IPS DF 6.9 (cell line): Measurements from ENCODE around the gene CDC25C.

Experiments used
- DNase-seq: peaks from one replicate; pipeline ENCODE4 v3.0.0-alpha.2; 2013; ENCODE audit warnings: low read depth, low spot score
- H3K27ac ChIP-seq: one replicate; pipeline ENCODE4 v1.5.1; 2013; ENCODE audit warnings: low read length, control low read depth
- H3K27me3 ChIP-seq: 2 replicates; pipeline ENCODE4 v1.6.1; 2013; ENCODE audit warnings: mild to moderate bottlenecking, low read length; ENCODE audit not compliant: control insufficient read depth, insufficient read depth
- H3K36me3 ChIP-seq: 2 replicates; pipeline ENCODE4 v1.6.1; 2013; ENCODE audit warnings: low read length; ENCODE audit not compliant: control insufficient read depth, insufficient read depth
- H3K4me1 ChIP-seq: 2 replicates; pipeline ENCODE4 v1.6.1; 2013; ENCODE audit warnings: low read length; ENCODE audit not compliant: control insufficient read depth, insufficient read depth
- H3K4me3 ChIP-seq: 2 replicates; pipeline ENCODE4 v1.5.1; 2013; ENCODE audit warnings: mild to moderate bottlenecking, low read length
- H3K9me3 ChIP-seq: 2 replicates; pipeline ENCODE4 v1.6.1; 2013; ENCODE audit warnings: low read length, inconsistent platforms; ENCODE audit not compliant: control insufficient read depth, insufficient read depth
- WGBS: extraction: QIAGEN DNeasy Blood & Tissue Kit; methylation state at CpG from one replicate; pipeline ENCODE4 v1.1.7; 2013; ENCODE audit warnings: mixed read lengths, missing lambda C conversion rate; ENCODE audit not compliant: insufficient read length, insufficient coverage; 5-methylcytosine and 5-hydroxymethylcytosine counted together

The CDC25C gene

DNA sequence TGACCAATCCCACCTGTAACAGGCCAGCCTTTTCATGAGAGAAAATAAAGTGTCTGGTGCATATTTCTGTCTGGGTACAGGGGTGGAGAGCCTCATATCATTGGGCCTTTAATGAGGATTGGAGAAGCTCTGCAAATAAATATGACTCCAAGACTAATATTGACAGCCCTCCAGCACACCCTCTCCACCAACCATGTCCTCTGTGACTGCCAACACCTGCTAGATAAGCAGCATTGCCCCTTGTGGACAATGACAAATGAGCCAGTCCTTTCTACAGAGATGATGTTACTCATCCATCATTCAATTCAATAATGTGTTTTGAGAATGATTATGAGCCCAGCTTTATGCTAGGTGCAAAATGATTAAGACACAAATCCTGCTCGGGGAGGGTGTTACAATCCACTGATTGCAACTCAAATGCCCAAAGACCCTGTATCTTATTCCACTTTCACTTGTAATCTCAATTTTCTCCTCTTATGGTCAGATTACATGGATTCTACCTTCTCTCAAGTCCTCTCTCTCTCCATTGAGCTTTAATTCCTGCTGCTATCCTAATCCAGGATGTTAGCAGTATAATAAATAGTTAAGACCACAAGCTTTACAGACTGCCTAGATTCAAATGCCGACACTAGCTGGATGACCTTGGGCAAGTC lies 55.1 kb downstream of the CDC25C start:
- Histone ChIP-seq H3K27me3 (peaks cover 12% of the 10 kb centered on the region), H3K36me3 (no peaks in the 10 kb centered on the region), H3K9me3 (no peaks in the 10 kb centered on the region), H3K4me1 (no peaks in the 10 kb centered on the region), H3K4me3 (no peak overlapping the region), H3K27ac (no peak overlapping the region)
- DNase-seq, result no peak
- no CpG with 5 or more reads among the region's 2 CpGs for WGBS

DNA sequence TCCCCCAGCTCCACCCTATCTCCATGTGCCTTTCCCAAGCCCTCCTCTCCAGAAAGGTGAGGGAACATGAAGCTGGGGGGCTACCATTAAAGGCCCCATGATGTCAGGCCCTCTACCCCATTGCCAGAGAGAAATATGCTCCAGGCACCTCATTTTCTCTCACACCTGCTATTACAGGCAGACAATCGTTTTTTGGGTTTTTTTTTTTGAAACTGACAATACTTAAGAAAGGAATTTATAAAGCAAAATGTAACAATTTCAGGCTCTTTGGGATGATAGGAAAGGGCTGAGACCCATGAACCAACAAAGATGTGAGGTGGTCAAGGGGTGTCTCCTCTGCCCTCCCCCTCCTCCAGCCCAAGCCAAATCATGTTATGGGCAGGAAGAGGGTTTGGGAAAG lies 55.7 kb downstream of the CDC25C start:
- Histone ChIP-seq H3K27me3 (peaks cover 12% of the 10 kb centered on the region), H3K4me1 (no peaks in the 10 kb centered on the region), H3K27ac (no peak overlapping the region), H3K9me3 (no peaks in the 10 kb centered on the region), H3K4me3 (no peak overlapping the region), H3K36me3 (no peaks in the 10 kb centered on the region)
- DNase-seq, result no peak
- WGBS, result no CpG with 5 or more reads among the region's 1 CpG

GRCh38 chr5:138275379-138275782 lies 56.2 kb downstream of the CDC25C start:
- H3K4me1 ChIP-seq, result no peaks in the 10 kb centered on the region
- WGBS, result no CpG with 5 or more reads among the region's 3 CpGs
- H3K4me3 ChIP-seq, result no peak overlapping the region
- DNase-seq, result no peak
- peaks cover 12% of the 10 kb centered on the region for H3K27me3 ChIP-seq
- no peaks in the 10 kb centered on the region for H3K9me3 ChIP-seq
- H3K27ac ChIP-seq, result no peak overlapping the region
- no peaks in the 10 kb centered on the region for H3K36me3 ChIP-seq

DNA sequence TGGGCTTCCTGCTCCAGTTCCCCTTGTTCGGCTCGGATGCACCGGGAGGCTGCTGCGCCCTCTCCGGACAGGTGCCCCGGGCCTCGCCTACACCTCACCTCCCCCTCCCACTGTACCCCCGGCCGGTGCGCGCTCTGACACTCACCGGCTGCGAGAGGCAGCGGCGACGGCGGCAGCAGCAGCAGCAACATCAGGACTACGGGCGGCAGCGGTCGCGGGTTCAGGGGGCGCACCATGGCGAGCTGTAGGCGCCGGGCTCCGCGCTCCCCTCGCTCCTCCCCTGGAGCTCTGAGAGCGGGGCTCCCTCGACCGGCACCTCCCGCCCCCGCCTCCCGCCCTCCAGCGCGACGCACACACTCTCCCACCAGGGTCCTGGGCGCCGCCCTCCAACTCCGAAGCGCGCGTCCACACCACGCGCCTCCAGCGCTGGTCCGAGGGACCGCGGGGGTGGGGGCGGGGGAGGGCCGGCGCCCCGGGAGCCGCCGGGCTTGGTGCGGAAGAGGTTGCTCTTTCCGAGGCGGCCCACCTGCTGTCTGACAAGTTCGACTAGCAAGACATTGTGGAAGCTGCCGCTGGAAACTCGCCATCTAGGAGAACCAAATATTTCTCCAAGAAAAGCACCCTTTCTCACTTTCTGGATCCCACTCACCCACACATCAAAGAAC lies 57.3 kb downstream of the CDC25C start, which contains the start of gene GFRA3:
GFRA3 (minus strand) TSS at position 433 of the 665 bp plus-strand sequence; CDS start at position 236, 197 bp downstream.
- no peaks in the 10 kb centered on the region for H3K4me1 ChIP-seq

GRCh38 chr5:138273834-138274188 lies 57.8 kb downstream of the CDC25C start:
- Histone ChIP-seq H3K4me1 (no peaks in the 10 kb centered on the region), H3K9me3 (no peaks in the 10 kb centered on the region), H3K36me3 (no peaks in the 10 kb centered on the region), H3K27ac (no peak overlapping the region), H3K4me3 (peak overlapping the region; percentile 14; the same call in 1 of the 2 replicates), H3K27me3 (peaks cover 12% of the 10 kb centered on the region)
- no CpG with 5 or more reads among the region's 6 CpGs for WGBS
- no peak for DNase-seq

More for the DNA sequence above, 57.3 kb downstream of the CDC25C start, which contains the start of gene GFRA3:
- H3K9me3 ChIP-seq, result no peaks in the 10 kb centered on the region
- peaks cover 12% of the 10 kb centered on the region for H3K27me3 ChIP-seq
- H3K27ac ChIP-seq, result no peak within 1 kb of the TSS
- H3K4me3 ChIP-seq, result peak within 1 kb of the TSS; percentile 14; the same call in 1 of the 2 replicates
- no peak for DNase-seq
- no CpG with 5 or more reads among the region's 62 CpGs for WGBS
- no peaks in the 10 kb centered on the region for H3K36me3 ChIP-seq

- no peak overlapping the region for H3K27ac ChIP-seq
- peaks cover 12% of the 10 kb centered on the region for H3K27me3 ChIP-seq
- H3K9me3 ChIP-seq, result no peaks in the 10 kb centered on the region
- H3K4me3 ChIP-seq, result no peak overlapping the region
- no peak for DNase-seq
- WGBS, result no CpG with 5 or more reads among the region's 4 CpGs
- no peaks in the 10 kb centered on the region for H3K4me1 ChIP-seq
- no peaks in the 10 kb centered on the region for H3K36me3 ChIP-seq
Observed at GRCh38 chr5:138272681-138273080, 58.9 kb downstream of the CDC25C start.

GRCh38 chr5:138271281-138271680 lies 60.3 kb downstream of the CDC25C start:
- WGBS, result no CpG with 5 or more reads among the region's 5 CpGs
- DNase-seq, result no peak
- Histone ChIP-seq H3K27ac (no peak overlapping the region), H3K4me1 (no peaks in the 10 kb centered on the region), H3K36me3 (no peaks in the 10 kb centered on the region), H3K27me3 (peaks cover 12% of the 10 kb centered on the region), H3K4me3 (no peak overlapping the region), H3K9me3 (no peaks in the 10 kb centered on the region)

DNA sequence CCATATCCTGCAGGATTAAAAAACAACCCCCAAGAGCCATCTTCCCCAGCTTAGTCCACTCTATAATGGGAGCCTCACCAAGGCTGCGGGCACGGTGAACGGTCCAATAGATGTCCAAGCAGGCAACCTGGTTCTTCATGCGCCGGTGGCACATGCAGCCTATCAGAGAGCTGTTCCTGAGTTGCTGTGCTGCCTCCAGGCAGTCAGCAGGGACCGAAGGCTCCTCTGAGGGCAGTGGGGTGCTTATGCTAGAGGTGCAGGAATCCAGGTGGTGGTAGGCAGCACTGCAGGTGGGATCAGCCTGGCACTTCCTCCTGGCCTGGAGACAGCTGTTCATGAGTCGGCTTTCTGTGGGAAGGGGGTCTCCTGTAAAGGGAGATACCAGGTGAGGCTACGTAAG lies 67.4 kb downstream of the CDC25C start:
- H3K27ac ChIP-seq, result no peak overlapping the region
- no peaks in the 10 kb centered on the region for H3K4me1 ChIP-seq
- H3K36me3 ChIP-seq, result no peaks in the 10 kb centered on the region
- no peak overlapping the region for H3K4me3 ChIP-seq
- no CpG with 5 or more reads among the region's 8 CpGs for WGBS
- no peaks in the 10 kb centered on the region for H3K9me3 ChIP-seq
- no peak for DNase-seq
- no peaks in the 10 kb centered on the region for H3K27me3 ChIP-seq

GRCh38 chr5:138263581-138263980 lies 68.0 kb downstream of the CDC25C start:
- Histone ChIP-seq H3K27me3 (no peaks in the 10 kb centered on the region), H3K4me3 (no peak overlapping the region), H3K4me1 (no peaks in the 10 kb centered on the region), H3K36me3 (no peaks in the 10 kb centered on the region), H3K9me3 (no peaks in the 10 kb centered on the region), H3K27ac (no peak overlapping the region)
- no CpG with 5 or more reads among the region's 3 CpGs for WGBS
- DNase-seq, result no peak

DNA sequence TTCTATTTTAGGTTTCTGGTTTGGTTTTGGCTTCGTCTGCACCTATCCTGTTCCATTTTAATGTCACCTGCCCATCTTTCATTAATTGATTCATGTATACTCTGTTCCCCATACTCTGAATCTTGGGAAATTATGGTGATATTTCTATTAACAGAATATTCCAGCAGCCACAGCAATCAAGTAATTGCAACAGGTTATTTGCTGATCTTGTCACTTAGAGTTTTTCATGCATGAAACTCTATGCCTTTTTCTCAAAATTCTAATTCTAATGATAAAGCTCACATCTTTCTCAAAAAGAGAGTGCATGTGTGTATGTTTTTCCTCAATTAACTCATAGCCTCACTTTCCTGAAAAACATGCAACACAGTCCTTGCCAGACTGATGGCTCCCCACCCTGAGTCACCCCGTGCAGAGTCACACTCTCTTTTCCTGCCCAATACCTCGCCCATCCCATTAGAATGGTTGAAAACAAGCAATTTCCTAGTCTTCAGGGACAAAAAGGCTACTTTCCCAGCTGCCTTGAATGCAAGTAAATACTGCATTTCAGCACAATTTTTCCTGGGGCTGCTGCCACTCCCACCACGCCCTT lies 72.8 kb downstream of the CDC25C start:
- Histone ChIP-seq H3K27ac (no peak overlapping the region), H3K4me3 (no peak overlapping the region), H3K27me3 (no peaks in the 10 kb centered on the region; the same call in 1 of the 2 replicates), H3K9me3 (no peaks in the 10 kb centered on the region), H3K36me3 (no peaks in the 10 kb centered on the region), H3K4me1 (no peaks in the 10 kb centered on the region)
- WGBS, result no CpG with 5 or more reads among the region's 4 CpGs
- no peak for DNase-seq
